Measurements from ENCODE around the gene PDK2. TPM values are rescaled to one million over a fixed set of nuclear protein-coding genes. Genes with fewer than 3 reads are reported as not detected.

Gene PDK2
- total RNA-seq, 1 donor from 2014 or later: 37.1 TPM

DNA sequence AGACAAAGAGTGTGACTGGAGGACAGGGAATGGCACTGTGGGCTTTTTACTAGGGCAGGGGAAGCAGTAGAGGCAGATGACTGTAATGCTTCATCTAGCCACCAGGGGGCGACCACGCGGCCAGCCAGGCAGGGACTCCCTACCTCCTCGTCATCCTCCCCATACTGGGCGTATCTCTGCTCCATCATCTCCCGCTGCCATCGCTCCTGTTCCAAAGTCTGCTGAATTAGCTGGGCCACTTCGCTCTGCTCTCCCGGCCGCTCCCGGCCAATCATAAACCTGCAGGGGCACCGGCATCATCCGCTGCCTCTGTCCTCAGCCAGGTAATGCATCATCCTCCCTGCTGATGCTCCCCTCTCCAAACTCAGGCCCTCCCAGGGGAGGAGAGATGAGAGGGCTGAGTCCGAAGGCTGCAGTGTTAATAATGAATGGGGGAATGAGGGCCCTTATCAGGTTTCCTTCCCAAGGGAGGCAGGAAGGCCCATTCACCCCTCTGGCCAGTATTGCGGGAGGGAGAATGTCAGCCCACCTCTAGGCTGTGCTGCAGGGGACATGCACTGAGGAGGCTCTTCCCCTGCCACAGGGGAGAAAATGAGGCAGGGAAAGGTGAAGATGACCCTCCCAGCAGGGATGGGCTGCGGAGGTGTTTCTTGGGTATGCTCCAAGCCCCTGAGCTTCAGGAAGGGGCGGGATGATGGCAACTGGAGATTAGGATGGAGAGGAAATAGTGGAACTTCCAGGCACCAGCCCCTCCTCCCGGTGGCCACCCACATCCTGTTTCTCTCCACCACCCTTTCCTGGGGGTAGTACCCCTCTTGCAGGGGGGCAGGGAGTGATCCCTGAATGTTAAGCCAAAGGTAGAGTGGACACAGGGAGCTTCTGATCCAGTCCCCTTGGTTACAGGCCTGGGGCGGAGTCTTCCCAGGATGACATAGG lies 45.1 kb downstream of the PDK2 start:
- Mint-ChIP-seq H3K36me3 (ENCODE audit: insufficient read depth) (peaks cover 44% of the 10 kb centered on the region), H3K9me3 (ENCODE audit: low read depth) (no peaks in the 10 kb centered on the region), H3K27me3 (no peaks in the 10 kb centered on the region), H3K27ac (no peak overlapping the region), H3K4me3 (ENCODE audit: low read depth) (no peak overlapping the region), H3K4me1 (ENCODE audit: low read depth) (peaks cover 2% of the 10 kb centered on the region)
- peak; percentile 65 for DNase-seq (ENCODE audit: low spot score, unreplicated experiment)
- TF ChIP-seq CTCF (IDR thresholded peaks at IDR 0.05; ENCODE audit: unreplicated experiment): peak; percentile 92

DNA sequence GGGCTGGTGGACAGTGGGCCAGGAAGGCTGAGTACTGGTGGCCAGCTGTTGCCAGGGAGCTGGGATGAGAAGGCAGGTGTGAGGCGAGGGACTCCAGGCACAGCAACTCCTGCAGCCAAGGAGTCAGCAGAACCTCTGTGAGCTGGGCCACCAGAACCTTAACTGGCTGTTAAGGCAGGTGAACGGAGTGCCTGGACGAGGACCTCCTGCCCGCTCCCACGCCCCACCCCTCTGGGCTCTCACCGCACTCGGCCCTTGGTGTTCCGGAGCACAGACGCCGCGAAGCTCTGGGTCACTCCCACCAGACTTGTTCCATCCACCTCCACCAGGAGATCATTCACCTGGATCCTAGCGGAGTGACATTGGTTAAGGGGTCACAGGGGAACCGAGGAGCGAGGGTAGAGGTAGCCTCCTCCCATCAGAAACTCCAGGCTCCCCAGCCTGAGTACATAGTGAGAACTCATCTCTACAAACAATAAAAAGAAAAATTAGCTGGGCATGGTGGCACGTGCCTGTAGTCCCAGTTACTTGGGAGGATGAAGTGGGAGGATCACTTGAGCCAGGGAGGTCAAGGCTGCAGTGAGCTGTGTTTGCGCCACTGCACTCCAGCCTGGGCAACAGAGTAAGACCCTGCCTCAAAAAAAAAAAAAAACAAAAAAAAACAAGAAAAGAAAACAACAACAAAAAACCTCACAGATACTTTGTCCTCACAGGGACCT lies 46.0 kb downstream of the PDK2 start:
- no peaks in the 10 kb centered on the region for H3K9me3 Mint-ChIP-seq (ENCODE audit: low read depth)
- no peaks in the 10 kb centered on the region for H3K27me3 Mint-ChIP-seq
- no peak overlapping the region for H3K4me3 Mint-ChIP-seq (ENCODE audit: low read depth)
- DNase-seq (ENCODE audit: low spot score, unreplicated experiment): no peak
- no peak overlapping the region for H3K27ac Mint-ChIP-seq
- H3K4me1 Mint-ChIP-seq (ENCODE audit: low read depth): no peaks in the 10 kb centered on the region
- no peak for TF ChIP-seq CTCF (IDR thresholded peaks at IDR 0.05; ENCODE audit: unreplicated experiment)
- peaks cover 41% of the 10 kb centered on the region for H3K36me3 Mint-ChIP-seq (ENCODE audit: insufficient read depth)

DNA sequence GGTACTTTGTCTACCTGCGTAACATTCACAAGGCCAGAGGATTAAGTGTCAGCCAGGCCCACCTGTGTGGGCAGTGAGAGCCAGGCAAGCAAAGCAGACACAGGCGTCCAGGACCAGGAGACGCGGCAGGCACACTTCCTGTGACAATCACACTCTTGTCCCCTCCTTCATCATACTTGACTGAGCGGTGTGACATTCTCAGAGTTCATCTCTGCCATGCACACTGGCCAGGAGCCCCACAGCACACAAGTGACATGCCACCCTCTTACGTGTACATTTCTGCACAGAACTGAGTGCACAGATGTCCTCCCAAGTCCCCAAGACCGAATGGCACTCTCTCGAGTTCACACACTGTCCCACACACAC lies 46.6 kb downstream of the PDK2 start:
- no peak for TF ChIP-seq CTCF (IDR thresholded peaks at IDR 0.05; ENCODE audit: unreplicated experiment)
- Mint-ChIP-seq H3K36me3 (ENCODE audit: insufficient read depth) (peaks cover 38% of the 10 kb centered on the region), H3K27ac (no peak overlapping the region), H3K9me3 (ENCODE audit: low read depth) (no peaks in the 10 kb centered on the region), H3K27me3 (no peaks in the 10 kb centered on the region), H3K4me1 (ENCODE audit: low read depth) (no peaks in the 10 kb centered on the region), H3K4me3 (ENCODE audit: low read depth) (no peak overlapping the region)
- DNase-seq (ENCODE audit: low spot score, unreplicated experiment): no peak

- Mint-ChIP-seq H3K4me1 (ENCODE audit: low read depth) (peaks cover 15% of the 10 kb centered on the region), H3K27me3 (no peaks in the 10 kb centered on the region), H3K4me3 (ENCODE audit: low read depth) (no peak overlapping the region), H3K9me3 (ENCODE audit: low read depth) (no peaks in the 10 kb centered on the region), H3K27ac (no peak overlapping the region), H3K36me3 (ENCODE audit: insufficient read depth) (peaks cover 25% of the 10 kb centered on the region)
- no peak for DNase-seq (ENCODE audit: low spot score, unreplicated experiment)
- no peak for TF ChIP-seq CTCF (IDR thresholded peaks at IDR 0.05; ENCODE audit: unreplicated experiment)
Measured at GRCh38 chr17:50143461-50144176, 48.5 kb downstream of the PDK2 start.

- peaks cover 16% of the 10 kb centered on the region for H3K4me1 Mint-ChIP-seq (ENCODE audit: low read depth)
- no peak for TF ChIP-seq CTCF (IDR thresholded peaks at IDR 0.05; ENCODE audit: unreplicated experiment)
- H3K4me3 Mint-ChIP-seq (ENCODE audit: low read depth): no peak overlapping the region
- H3K36me3 Mint-ChIP-seq (ENCODE audit: insufficient read depth): peaks cover 22% of the 10 kb centered on the region
- no peak for DNase-seq (ENCODE audit: low spot score, unreplicated experiment)
- no peaks in the 10 kb centered on the region for H3K27me3 Mint-ChIP-seq
- no peaks in the 10 kb centered on the region for H3K9me3 Mint-ChIP-seq (ENCODE audit: low read depth)
- H3K27ac Mint-ChIP-seq: peak overlapping the region; percentile 81
Measured at GRCh38 chr17:50144355-50144754, 49.2 kb downstream of the PDK2 start.
